NCI-H2029 (cell line): ENCODE results near the gene CACNA1G.
A peak's percentile ranks its signal among the peaks of the same experiment; 100 is the strongest.

Experiments used
- DNase-seq: peaks from one replicate; lab custom pipeline; 2025; lab: John Stamatoyannopoulos, UW

CACNA1G gene

GRCh38 chr17:50613007-50613992, 52.8 kb downstream of the CACNA1G start:
- DNase-seq: no peak

GRCh38 chr17:50614471-50615051, 54.0 kb downstream of the CACNA1G start:
- DNase-seq: no peak

DNA sequence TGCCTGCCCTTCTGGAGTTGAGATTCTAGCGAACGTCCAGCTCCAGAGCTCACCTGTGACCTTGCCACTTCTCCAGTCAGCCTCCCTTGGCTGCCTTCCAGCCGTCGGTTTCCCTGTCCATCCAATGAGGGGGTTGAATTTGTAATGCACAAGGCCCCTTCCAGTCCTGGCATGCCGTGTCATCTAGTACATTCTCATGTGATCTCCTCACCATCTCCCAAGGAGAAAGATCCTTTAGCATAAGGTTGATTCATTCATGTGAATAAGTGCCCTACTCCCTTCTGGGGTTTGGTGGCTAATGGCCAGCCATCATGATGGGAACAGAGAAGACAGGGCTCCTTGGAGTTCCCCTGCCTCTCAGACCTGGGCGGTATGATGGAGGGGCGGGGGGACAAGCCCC, 55.3 kb downstream of the CACNA1G start:
- no peak for DNase-seq

GRCh38 chr17:50618300-50618699, 57.8 kb downstream of the CACNA1G start:
- DNase-seq: no peak

DNA sequence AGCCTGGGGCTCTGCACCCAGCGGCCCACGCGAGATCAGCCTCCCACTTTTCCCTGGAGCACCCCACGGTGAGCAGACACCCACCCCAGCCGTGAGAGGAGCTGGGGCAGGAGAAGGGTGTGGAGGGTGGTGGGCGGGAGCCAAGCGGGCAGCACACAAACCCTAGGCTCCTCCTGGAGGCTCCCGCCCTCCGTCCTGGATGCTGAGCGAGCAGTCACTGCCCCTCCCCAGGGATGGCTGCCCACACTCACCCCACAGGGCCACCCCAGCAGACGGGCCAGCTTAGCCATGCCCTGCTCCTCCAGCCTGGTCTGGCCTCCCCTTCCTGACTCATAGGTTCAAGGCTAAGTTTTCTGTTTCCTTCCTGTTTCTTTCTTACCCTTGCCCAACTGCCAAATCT, 58.4 kb downstream of the CACNA1G start:
- DNase-seq: no peak

DNA sequence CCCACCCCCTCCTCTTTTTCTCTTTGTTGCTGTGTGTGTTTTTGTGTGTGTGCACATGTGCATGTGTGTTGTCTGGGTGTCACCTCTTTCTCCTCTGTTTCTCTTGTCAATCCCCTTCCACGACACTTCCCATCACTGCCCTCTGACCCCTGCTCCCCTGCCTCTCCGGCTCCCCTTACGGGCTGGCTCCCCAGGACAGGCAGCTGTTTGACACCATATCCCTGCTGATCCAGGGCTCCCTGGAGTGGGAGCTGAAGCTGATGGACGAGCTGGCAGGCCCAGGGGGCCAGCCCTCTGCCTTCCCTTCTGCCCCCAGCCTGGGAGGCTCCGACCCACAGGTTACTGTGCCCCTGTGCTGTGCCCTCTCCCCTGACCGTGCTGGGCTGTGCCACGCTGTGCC, 59.0 kb downstream of the CACNA1G start:
- no peak for DNase-seq

- DNase-seq: no peak
Observed at GRCh38 chr17:50620237-50620636, 59.7 kb downstream of the CACNA1G start.

GRCh38 chr17:50620858-50621257, 60.3 kb downstream of the CACNA1G start:
- DNase-seq: no peak

GRCh38 chr17:50621574-50622031, 61.1 kb downstream of the CACNA1G start:
- no peak for DNase-seq

DNA sequence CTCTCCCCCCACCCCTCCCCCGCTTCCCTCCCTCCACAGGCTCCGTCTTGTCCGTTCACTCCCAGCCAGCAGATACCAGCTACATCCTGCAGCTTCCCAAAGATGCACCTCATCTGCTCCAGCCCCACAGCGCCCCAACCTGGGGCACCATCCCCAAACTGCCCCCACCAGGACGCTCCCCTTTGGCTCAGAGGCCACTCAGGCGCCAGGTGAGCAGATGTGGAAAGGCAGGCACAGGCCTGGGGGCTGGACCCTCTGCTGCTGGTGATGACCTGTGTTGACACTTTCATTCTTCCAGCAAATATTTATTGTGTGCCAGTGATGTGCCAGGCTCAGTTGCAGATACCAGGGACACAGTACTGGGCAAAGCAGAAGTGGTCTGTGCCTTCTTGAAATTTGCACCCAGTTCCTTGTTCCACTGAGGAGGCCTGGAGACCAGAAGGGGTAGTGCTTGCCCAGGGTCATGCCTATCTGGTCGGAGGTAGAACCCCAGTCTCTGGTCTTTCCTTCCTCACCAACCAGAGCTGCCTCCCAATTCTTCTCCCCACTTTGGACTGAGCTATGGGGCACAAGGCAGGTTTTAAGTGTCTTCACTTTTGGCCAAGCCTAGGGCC, 63.9 kb downstream of the CACNA1G start:
- DNase-seq: no peak

DNA sequence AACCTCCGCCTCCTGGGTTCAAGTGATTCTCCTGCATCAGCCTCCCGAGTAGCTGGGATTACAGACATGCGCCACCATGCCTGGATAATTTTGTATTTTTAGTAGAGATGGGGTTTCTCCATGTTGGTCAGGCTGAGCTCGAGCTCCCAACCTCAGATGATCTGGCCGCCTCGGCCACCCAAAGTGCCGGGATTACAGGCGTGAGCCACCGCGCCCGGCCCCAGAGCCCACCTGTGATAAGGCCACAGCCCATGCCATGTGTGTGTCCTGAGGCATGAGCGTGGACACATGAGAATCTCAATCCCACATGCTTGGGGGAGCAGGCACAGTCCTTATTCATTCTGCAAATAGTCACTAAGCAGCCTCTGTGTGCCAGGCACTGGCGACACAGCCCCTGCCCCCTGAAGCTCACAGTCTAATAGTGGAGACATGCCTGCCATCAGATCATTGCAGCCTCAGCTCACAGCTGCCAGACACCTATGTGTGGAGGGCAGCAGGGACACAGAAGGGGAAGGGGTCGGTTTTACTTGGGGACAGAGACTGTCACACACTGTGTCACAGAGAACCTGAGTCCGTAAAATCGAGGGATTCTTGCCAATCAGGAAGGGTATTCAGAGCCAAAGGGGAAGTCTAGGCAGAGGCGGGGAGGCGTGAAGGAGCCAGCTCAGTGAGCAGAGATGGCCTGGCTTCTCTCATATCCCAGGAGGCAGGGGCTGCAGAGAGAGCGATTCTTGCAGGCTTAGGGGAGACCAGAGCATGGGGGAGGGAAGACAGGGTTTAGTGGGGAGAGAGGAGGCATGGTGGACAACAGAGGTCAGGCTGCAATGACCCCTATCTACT, 64.7 kb downstream of the CACNA1G start:
- no peak for DNase-seq

- DNase-seq: peak; percentile 46
Observed at GRCh38 chr17:50626037-50626574, 65.6 kb downstream of the CACNA1G start.

DNA sequence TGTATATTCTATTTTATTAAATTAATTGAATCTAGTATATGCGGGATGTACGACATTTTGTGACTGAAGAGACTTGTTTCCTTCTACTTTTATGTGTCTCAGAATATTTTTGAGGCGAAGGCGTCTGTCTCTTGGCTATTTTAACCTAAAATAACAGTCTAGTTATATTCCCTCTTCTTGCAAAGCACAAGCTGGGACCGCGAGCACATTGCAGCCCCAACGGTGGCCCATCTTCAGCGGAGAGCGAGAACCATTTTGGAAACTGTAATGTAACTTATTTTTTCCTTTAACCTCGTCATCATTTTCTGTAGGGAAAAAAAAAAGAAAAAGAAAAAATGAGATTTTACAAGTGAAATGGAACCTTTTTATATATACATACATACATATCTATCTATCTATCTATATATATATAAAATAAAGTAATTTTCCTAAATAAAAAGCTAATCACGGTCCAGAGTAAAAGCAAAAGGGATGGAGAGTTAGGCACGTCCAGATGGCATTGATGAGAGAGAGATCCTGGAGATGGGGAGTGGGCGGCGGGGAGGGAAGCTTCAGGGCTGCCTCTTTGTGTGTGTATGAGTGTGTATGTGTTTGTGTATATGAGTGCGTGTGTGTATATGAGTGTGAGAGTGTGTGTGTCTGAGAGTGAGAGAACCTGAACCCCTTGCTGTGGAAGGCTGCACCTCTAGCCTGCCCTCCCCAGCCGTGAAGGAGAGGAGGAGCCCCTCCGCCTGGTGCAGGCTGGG, 66.7 kb downstream of the CACNA1G start:
- no peak for DNase-seq

DNA sequence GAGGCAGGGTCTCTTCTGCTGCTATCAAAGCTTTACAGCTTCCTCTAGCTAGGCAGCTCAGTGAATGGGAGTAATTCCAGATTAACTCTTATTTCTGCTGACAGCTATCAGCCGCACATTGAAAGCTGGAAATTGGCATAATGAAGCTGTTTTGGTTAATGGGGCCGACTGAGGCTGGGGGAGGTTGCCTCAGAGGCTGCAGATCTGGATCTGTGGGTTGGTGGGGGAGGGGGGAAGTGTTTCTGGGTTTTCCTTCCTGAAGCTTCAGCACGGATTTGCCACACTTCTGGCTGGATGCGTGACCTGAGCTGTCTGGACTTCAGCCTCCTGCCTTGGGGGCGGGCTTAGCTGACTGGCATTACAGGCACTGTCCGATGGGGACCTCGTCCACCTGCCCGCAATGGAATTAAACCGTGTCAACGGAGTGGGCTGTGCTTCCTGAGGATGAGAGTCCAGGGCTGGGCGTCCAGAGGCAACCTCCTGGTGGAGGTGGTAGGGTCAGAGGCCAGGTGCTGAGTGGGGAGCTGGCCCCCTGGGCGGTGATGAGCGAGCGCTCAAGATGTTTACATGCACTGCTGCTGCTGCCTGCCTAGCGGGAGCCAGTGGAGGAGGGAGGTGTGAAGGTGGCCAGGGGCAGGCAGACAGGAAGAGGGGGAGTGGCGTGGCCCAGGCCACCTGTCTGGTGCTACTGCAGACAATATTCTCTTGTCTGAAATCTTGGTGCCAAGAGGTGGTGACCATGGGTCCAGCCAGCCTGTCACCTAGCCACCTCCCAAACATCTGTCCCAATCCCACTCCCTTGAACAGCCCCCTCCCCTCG, 67.5 kb downstream of the CACNA1G start:
- DNase-seq: peak; percentile 33

GRCh38 chr17:50629902-50630301, 69.4 kb downstream of the CACNA1G start:
- no peak for DNase-seq

DNA sequence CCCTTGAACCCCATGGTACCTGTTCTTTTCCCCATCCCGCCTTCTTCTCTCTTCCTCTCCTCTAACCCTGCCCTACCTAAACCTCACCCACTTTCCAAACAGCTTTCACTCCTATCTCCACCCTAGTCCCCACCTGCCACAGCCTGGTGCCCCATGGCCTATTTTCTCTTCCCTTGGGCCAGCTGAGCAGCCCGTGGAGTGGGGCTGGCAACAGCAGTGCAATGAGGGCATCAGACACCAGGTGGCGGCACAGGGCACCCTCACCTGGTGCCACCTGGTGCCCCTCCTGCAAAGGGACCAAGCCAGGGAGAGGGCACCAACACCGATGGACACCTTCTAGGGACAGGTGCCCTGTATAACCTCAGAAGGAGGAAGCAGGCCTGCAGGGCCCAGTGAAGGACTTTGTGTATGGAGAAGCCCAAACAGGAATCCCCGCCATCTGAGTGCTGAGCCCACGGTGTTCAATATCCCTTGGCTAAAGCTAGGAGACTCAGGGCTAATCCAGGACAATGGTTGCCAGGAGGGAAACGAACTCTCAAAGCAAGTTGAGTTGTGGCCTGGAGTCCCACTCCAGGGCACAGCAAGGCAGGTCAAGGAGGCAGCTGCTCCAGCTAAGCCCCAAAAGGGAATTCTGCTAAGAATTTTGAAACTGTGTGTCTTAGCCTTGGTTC, 70.1 kb downstream of the CACNA1G start:
- peak; percentile 52 for DNase-seq

DNA sequence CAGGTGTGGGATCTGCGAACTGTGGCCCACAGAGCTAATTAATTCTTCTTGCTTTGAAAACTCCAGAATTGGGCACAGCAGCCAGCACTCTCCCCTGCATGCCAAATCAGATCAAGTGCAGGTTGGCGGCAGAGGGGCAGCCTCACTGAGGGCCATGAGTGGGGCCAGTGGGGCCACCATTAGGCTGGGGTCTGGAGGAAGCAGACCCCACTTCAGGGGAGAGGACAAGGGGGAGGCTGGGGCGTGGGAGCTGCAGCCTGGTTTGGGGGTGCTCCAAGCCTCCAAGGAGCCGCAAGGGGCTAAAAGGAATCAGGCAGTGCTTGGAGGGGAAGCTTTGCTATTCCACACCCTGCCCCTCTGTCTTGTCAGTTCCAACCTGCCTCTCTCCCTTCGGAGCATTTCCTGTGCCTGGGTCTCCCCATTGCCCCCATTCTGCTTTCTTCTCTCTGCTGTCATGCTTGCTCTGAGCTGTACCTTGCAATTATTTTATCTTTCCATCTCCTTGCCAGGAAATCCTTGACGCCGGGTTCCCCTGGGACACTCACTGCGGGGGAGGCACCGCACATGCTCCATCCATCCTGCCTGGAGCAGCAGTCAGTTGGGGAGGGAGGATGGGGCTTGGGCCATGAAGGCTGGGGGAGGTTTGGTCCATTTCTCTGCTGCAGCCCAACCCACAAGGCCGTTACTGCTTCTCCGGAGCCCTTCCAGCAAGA, 70.8 kb downstream of the CACNA1G start:
- DNase-seq: no peak

DNA sequence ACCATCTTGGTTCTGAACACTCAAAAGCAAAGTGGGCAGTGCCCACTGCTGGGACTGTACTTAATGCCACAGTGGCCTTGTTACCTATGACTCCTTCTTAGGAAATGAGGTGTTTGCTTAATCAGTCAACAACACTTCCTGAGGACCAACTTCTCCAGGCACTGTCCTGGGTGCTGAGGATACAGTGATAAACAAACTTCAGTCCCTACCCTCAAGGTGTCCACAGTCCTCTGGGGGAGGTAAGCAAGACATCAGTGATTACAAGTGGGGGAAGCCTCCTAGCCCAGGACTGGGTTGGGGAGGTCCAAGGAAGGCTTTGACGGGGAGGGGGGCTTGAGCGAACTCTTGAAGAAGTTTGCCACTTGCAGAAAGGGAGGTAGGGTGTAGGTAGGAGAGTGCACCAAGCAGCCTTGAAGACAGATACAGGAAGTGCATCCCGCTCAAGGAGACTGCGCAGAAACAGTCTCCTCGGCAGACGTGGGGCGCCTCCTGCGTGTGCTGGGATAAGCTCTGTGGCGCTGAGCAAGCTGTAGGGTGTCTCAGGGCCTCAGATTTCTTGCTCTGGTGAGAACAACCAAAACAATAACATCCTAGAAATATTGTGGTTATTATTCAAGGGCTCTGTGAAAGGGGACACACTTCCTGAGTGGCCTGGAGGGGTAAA, 71.5 kb downstream of the CACNA1G start:
- DNase-seq: no peak
